PC-9 (cell line): Measurements from ENCODE around the gene PHLPP1. TPM values are rescaled to one million over a fixed set of nuclear protein-coding genes. Genes with fewer than 3 reads are reported as not detected.

Source experiments
- BruUV-seq: library from RNA; stranded (reverse); fragments of 400-500 nt; replicated peaks from 2 replicates; lab custom pipeline; 2021; lab: Mats Ljungman, UMichigan
- CTCF ChIA-PET: fragments of 300-600 bp; sonication (Branson Sonifier 250); formaldehyde crosslinking; loops from one replicate; lab custom pipeline; 2022; ENCODE audit warnings: antibody characterized with exemption; lab: Charles Lee
- POLR2A ChIA-PET: fragments of 300-600 bp; sonication (Branson Sonifier 250); formaldehyde crosslinking; loops from one replicate; lab custom pipeline; 2022; ENCODE audit warnings: antibody characterized with exemption; ENCODE audit not compliant: unreplicated experiment; lab: Charles Lee
- DNase-seq, 2 experiments: peaks; one replicate each; pipeline versions ENCODE4 v3.0.0 to v3.0.0-alpha.2; 2015 to 2022; ENCODE audit warnings: mixed read lengths in 1 of 2
- H2AFZ ChIP-seq: fragments of 200-600 bp; sonication (generic); 2 replicates; pipeline ENCODE4 v1.8.1; 2017; ENCODE audit warnings: antibody characterized with exemption
- H3F3A ChIP-seq: fragments of 200-600 bp; sonication (generic); 2 replicates; pipeline ENCODE4 v1.8.1; 2017; ENCODE audit warnings: antibody characterized with exemption, mild to moderate bottlenecking, low read depth; ENCODE audit not compliant: insufficient read depth
- H3K27ac ChIP-seq: fragments of 200-600 bp; sonication (generic); 2 replicates; pipeline ENCODE4 v1.6.1; 2016; ENCODE audit warnings: mixed run types
- H3K27me3 ChIP-seq: fragments of 200-600 bp; sonication (generic); 2 replicates; pipeline ENCODE4 v1.6.1; 2016; ENCODE audit warnings: low read depth, mixed run types; ENCODE audit not compliant: insufficient read depth
- H3K36me3 ChIP-seq: fragments of 200-600 bp; sonication (generic); 2 replicates; pipeline ENCODE4 v1.6.1; 2016; ENCODE audit warnings: low read depth, mixed run types
- H3K4me1 ChIP-seq: fragments of 200-600 bp; sonication (generic); replicated peaks from 2 replicates; pipeline ENCODE4 v1.6.1; 2016; ENCODE audit warnings: mixed run types; ENCODE audit not compliant: insufficient read depth
- H3K4me2 ChIP-seq: fragments of 200-600 bp; sonication (generic); 2 replicates; pipeline ENCODE4 v1.6.1; 2017; ENCODE audit warnings: mixed run types
- H3K4me3 ChIP-seq: fragments of 200-600 bp; sonication (generic); 2 replicates; pipeline ENCODE4 v1.6.1; 2016; ENCODE audit warnings: mixed run types
- H3K79me2 ChIP-seq: fragments of 200-600 bp; sonication (generic); 2 replicates; pipeline ENCODE4 v1.6.1; 2017; ENCODE audit warnings: low read depth, mixed run types
- H3K9me2 ChIP-seq: fragments of 200-600 bp; sonication (generic); 2 replicates; pipeline ENCODE4 v1.8.1; 2017; ENCODE audit warnings: mild to moderate bottlenecking; ENCODE audit not compliant: insufficient read depth
- H3K9me3 ChIP-seq: fragments of 200-600 bp; sonication (generic); 2 replicates; pipeline ENCODE4 v1.8.1; 2016; ENCODE audit warnings: low read depth; ENCODE audit not compliant: insufficient read depth
- H4K20me1 ChIP-seq: fragments of 200-600 bp; sonication (generic); 2 replicates; pipeline ENCODE4 v1.8.1; 2017; ENCODE audit not compliant: insufficient read depth
- CTCF ChIP-seq: fragments of 200-600 bp; sonication (generic); conservative IDR thresholded peaks from 2 replicates; pipeline ENCODE4 v1.6.1; 2017; ENCODE audit warnings: mixed run types, antibody characterized with exemption, mild to moderate bottlenecking, moderate library complexity
- EZH2 ChIP-seq: fragments of 200-600 bp; sonication (generic); IDR thresholded peaks from 2 replicates; pipeline ENCODE4 v1.8.0; 2017; ENCODE audit warnings: antibody characterized with exemption, low read depth
- intact Hi-C: fragments of 100-400 bp; cut with micrococcal nuclease; formaldehyde crosslinking; loops from one replicate; pipeline ENCODE4 v1.10.0; 2022; ENCODE audit not compliant: unreplicated experiment
- total RNA-seq: library from RNA; stranded (reverse); gene quantifications from 2 replicates; pipeline ENCODE4 v1.2.3, GENCODE V29; 2021

The PHLPP1 gene
- total RNA-seq, 1 experiment from 2014 or later = 21.1 TPM

- TF ChIP-seq EZH2 (no peak), CTCF (no peak)
- Histone ChIP-seq H3K79me2 (peaks cover 76% of the 10 kb centered on the region), H3K9me2 (no peaks in the 10 kb centered on the region), H3F3A (no peaks in the 10 kb centered on the region; the same call in 1 of the 2 replicates), H3K9me3 (no peaks in the 10 kb centered on the region), H3K4me2 (no peak overlapping the region), H3K36me3 (no peaks in the 10 kb centered on the region), H2AFZ (no peak overlapping the region), H3K27me3 (no peaks in the 10 kb centered on the region), H3K4me1 (peaks cover 7% of the 10 kb centered on the region; the same call in 1 of the 2 replicates), H3K4me3 (no peak overlapping the region), H4K20me1 (no peaks in the 10 kb centered on the region), H3K27ac (no peak overlapping the region)
- ChIA-PET POLR2A (no interaction called here), CTCF (no interaction called here)
- DNase-seq = no peak
- intact Hi-C loops = no loop called here
- BruUV-seq = no TSS peak
These were observed 57.7 kb downstream of the PHLPP1 start for GRCh38 chr18:62772860-62773584.

GRCh38 chr18:62773691-62774090 lies 58.4 kb downstream of the PHLPP1 start:
- Histone ChIP-seq H3K27me3 (no peaks in the 10 kb centered on the region), H3K27ac (no peak overlapping the region), H2AFZ (no peak overlapping the region), H3K4me2 (no peak overlapping the region), H4K20me1 (no peaks in the 10 kb centered on the region), H3F3A (no peaks in the 10 kb centered on the region; the same call in 1 of the 2 replicates), H3K79me2 (peaks cover 76% of the 10 kb centered on the region), H3K4me3 (no peak overlapping the region), H3K9me3 (no peaks in the 10 kb centered on the region), H3K4me1 (0 out of 2 replicates have a peak, but pooled peaks cover 7% of the 10 kb centered on the region), H3K36me3 (no peaks in the 10 kb centered on the region), H3K9me2 (no peaks in the 10 kb centered on the region)
- no peak for DNase-seq
- intact Hi-C loops = no loop called here
- BruUV-seq = no TSS peak
- ChIA-PET POLR2A (no interaction called here), CTCF (no interaction called here)
- TF ChIP-seq CTCF (no peak), EZH2 (no peak)

GRCh38 chr18:62776024-62776570 lies 60.8 kb downstream of the PHLPP1 start:
- H3K79me2 ChIP-seq = peaks cover 88% of the 10 kb centered on the region
- no peaks in the 10 kb centered on the region for H3K9me2 ChIP-seq
- BruUV-seq = no TSS peak
- no peak overlapping the region for H3K27ac ChIP-seq
- no peak overlapping the region for H3K4me3 ChIP-seq
- H3K36me3 ChIP-seq = no peaks in the 10 kb centered on the region
- ChIA-PET CTCF (no interaction called here), POLR2A (interaction anchor here (0.7 kb wide), 1 partner anchor 27 kb away, joined by 4 read pairs; no protein-coding TSS in a partner anchor)
- H2AFZ ChIP-seq = no peak overlapping the region
- peaks cover 14% of the 10 kb centered on the region for H3K4me1 ChIP-seq
- no peak overlapping the region for H3K4me2 ChIP-seq
- no peak for DNase-seq
- H3F3A ChIP-seq = peaks cover 9% of the 10 kb centered on the region
- no peaks in the 10 kb centered on the region for H3K9me3 ChIP-seq
- intact Hi-C loops = no loop called here
- no peaks in the 10 kb centered on the region for H4K20me1 ChIP-seq
- H3K27me3 ChIP-seq = no peaks in the 10 kb centered on the region
- TF ChIP-seq CTCF (no peak), EZH2 (no peak)
